ENCODE measurements around the gene RAX.

The RAX gene

GRCh38 chr18:59231877-59232276 lies 41.4 kb downstream of the RAX start:
- Histone ChIP-seq H3K9me3 (ENCODE audit: control insufficient read depth, low read length) (no peaks in the 10 kb centered on the region), H3K27ac (no peak overlapping the region), H3K4me1 (no peaks in the 10 kb centered on the region), H3K4me3 (ENCODE audit: low read depth, low read length) (no peak overlapping the region), H3K79me2 (no peaks in the 10 kb centered on the region), H3K27me3 (ENCODE audit: control insufficient read depth, insufficient read depth, low read length) (no peaks in the 10 kb centered on the region), H3K4me2 (ENCODE audit: low read length) (no peak overlapping the region), H3K36me3 (ENCODE audit: control insufficient read depth, insufficient read depth, low read length) (no peaks in the 10 kb centered on the region), H2AFZ (no peak overlapping the region), H3K9ac (no peak overlapping the region)
- TF ChIP-seq CTCF (IDR thresholded peaks at IDR 0.05): no peak

GRCh38 chr18:59231114-59231513 lies 42.1 kb downstream of the RAX start:
- Histone ChIP-seq H3K4me3 (ENCODE audit: low read depth, low read length) (no peak overlapping the region), H3K27ac (no peak overlapping the region), H3K4me1 (no peaks in the 10 kb centered on the region), H2AFZ (no peak overlapping the region), H3K79me2 (no peaks in the 10 kb centered on the region), H3K36me3 (ENCODE audit: control insufficient read depth, insufficient read depth, low read length) (no peaks in the 10 kb centered on the region), H3K9me3 (ENCODE audit: control insufficient read depth, low read length) (no peaks in the 10 kb centered on the region), H3K4me2 (ENCODE audit: low read length) (no peak overlapping the region), H3K9ac (no peak overlapping the region), H3K27me3 (ENCODE audit: control insufficient read depth, insufficient read depth, low read length) (no peaks in the 10 kb centered on the region)
- no peak for TF ChIP-seq CTCF (IDR thresholded peaks at IDR 0.05)

- Histone ChIP-seq H3K27me3 (ENCODE audit: control insufficient read depth, insufficient read depth, low read length) (no peaks in the 10 kb centered on the region), H3K9ac (no peak overlapping the region), H3K36me3 (ENCODE audit: control insufficient read depth, insufficient read depth, low read length) (no peaks in the 10 kb centered on the region), H3K79me2 (no peaks in the 10 kb centered on the region), H3K9me3 (ENCODE audit: control insufficient read depth, low read length) (no peaks in the 10 kb centered on the region), H3K4me1 (no peaks in the 10 kb centered on the region), H3K4me3 (ENCODE audit: low read depth, low read length) (no peak overlapping the region), H2AFZ (no peak overlapping the region), H3K27ac (no peak overlapping the region), H3K4me2 (ENCODE audit: low read length) (no peak overlapping the region)
- TF ChIP-seq CTCF (IDR thresholded peaks at IDR 0.05): no peak
Observed at GRCh38 chr18:59229701-59230443, 43.4 kb downstream of the RAX start.

GRCh38 chr18:59229191-59229590 lies 44.1 kb downstream of the RAX start:
- no peak overlapping the region for H3K27ac ChIP-seq
- no peaks in the 10 kb centered on the region for H3K9me3 ChIP-seq (ENCODE audit: control insufficient read depth, low read length)
- H3K4me2 ChIP-seq (ENCODE audit: low read length): no peak overlapping the region
- H3K4me3 ChIP-seq (ENCODE audit: low read depth, low read length): no peak overlapping the region
- H2AFZ ChIP-seq: no peak overlapping the region
- no peak overlapping the region for H3K9ac ChIP-seq
- H3K79me2 ChIP-seq: no peaks in the 10 kb centered on the region
- no peak for TF ChIP-seq CTCF (IDR thresholded peaks at IDR 0.05)
- H3K27me3 ChIP-seq (ENCODE audit: control insufficient read depth, insufficient read depth, low read length): no peaks in the 10 kb centered on the region
- H3K36me3 ChIP-seq (ENCODE audit: control insufficient read depth, insufficient read depth, low read length): no peaks in the 10 kb centered on the region
- no peaks in the 10 kb centered on the region for H3K4me1 ChIP-seq

GRCh38 chr18:59228351-59228750 lies 44.9 kb downstream of the RAX start:
- Histone ChIP-seq H3K9me3 (ENCODE audit: control insufficient read depth, low read length) (no peaks in the 10 kb centered on the region), H3K79me2 (no peaks in the 10 kb centered on the region), H3K4me3 (ENCODE audit: low read depth, low read length) (no peak overlapping the region), H3K9ac (no peak overlapping the region), H3K27ac (no peak overlapping the region), H3K4me1 (no peaks in the 10 kb centered on the region), H2AFZ (no peak overlapping the region), H3K27me3 (ENCODE audit: control insufficient read depth, insufficient read depth, low read length) (no peaks in the 10 kb centered on the region), H3K36me3 (ENCODE audit: control insufficient read depth, insufficient read depth, low read length) (no peaks in the 10 kb centered on the region), H3K4me2 (ENCODE audit: low read length) (no peak overlapping the region)
- no peak for TF ChIP-seq CTCF (IDR thresholded peaks at IDR 0.05)
